Measurements from ENCODE around the gene CACNA2D4. TPM values are rescaled to one million over a fixed set of nuclear protein-coding genes. Genes with fewer than 3 reads are reported as not detected.

The CACNA2D4 gene
- total RNA-seq, 1 donor from 2014 or later: 0.87 TPM

- no peak for TF ChIP-seq CTCF (conservative IDR thresholded peaks at IDR 0.05)
- Mint-ChIP-seq H3K4me3 (no peak overlapping the region), H3K27me3 (peaks cover 59% of the 10 kb centered on the region), H3K9me3 (no peaks in the 10 kb centered on the region), H3K4me1 (ENCODE audit: unreplicated experiment) (no peaks in the 10 kb centered on the region), H3K36me3 (no peaks in the 10 kb centered on the region), H3K27ac (no peak overlapping the region)
- DNase-seq (ENCODE audit: extremely low spot score, unreplicated experiment): peak; percentile 58
These were observed 48.4 kb downstream of the CACNA2D4 start for GRCh38 chr12:1870086-1870485.

- Mint-ChIP-seq H3K4me1 (ENCODE audit: unreplicated experiment) (no peaks in the 10 kb centered on the region), H3K36me3 (no peaks in the 10 kb centered on the region), H3K4me3 (no peak overlapping the region), H3K27ac (no peak overlapping the region), H3K9me3 (no peaks in the 10 kb centered on the region), H3K27me3 (peaks cover 50% of the 10 kb centered on the region)
- TF ChIP-seq CTCF (conservative IDR thresholded peaks at IDR 0.05): no peak
- DNase-seq (ENCODE audit: extremely low spot score, unreplicated experiment): peak; percentile 51
These were observed 49.3 kb downstream of the CACNA2D4 start for GRCh38 chr12:1869145-1869544.

- Mint-ChIP-seq H3K4me3 (no peak overlapping the region), H3K4me1 (ENCODE audit: unreplicated experiment) (no peaks in the 10 kb centered on the region), H3K27me3 (peaks cover 50% of the 10 kb centered on the region), H3K9me3 (no peaks in the 10 kb centered on the region), H3K27ac (no peak overlapping the region), H3K36me3 (no peaks in the 10 kb centered on the region)
- TF ChIP-seq CTCF (conservative IDR thresholded peaks at IDR 0.05): no peak
- DNase-seq (ENCODE audit: extremely low spot score, unreplicated experiment): peak; percentile 48
These were observed 53.1 kb downstream of the CACNA2D4 start for GRCh38 chr12:1865284-1865866.

- no peaks in the 10 kb centered on the region for H3K9me3 Mint-ChIP-seq
- H3K4me3 Mint-ChIP-seq: no peak overlapping the region
- no peaks in the 10 kb centered on the region for H3K36me3 Mint-ChIP-seq
- DNase-seq (ENCODE audit: extremely low spot score, unreplicated experiment): peak; percentile 63
- H3K27me3 Mint-ChIP-seq: peaks cover 47% of the 10 kb centered on the region
- H3K27ac Mint-ChIP-seq: no peak overlapping the region
- no peaks in the 10 kb centered on the region for H3K4me1 Mint-ChIP-seq (ENCODE audit: unreplicated experiment)
- no peak for TF ChIP-seq CTCF (conservative IDR thresholded peaks at IDR 0.05)
These were observed 53.6 kb downstream of the CACNA2D4 start for GRCh38 chr12:1864867-1865266.

- no peaks in the 10 kb centered on the region for H3K4me1 Mint-ChIP-seq (ENCODE audit: unreplicated experiment)
- H3K36me3 Mint-ChIP-seq: no peaks in the 10 kb centered on the region
- DNase-seq (ENCODE audit: extremely low spot score, unreplicated experiment): no peak
These were observed 54.0 kb downstream of the CACNA2D4 start for GRCh38 chr12:1864456-1864855.

More at GRCh38 chr12:1864456-1864855, 54.0 kb downstream of the CACNA2D4 start:
- no peak overlapping the region for H3K4me3 Mint-ChIP-seq
- H3K27ac Mint-ChIP-seq: no peak overlapping the region
- no peak for TF ChIP-seq CTCF (conservative IDR thresholded peaks at IDR 0.05)
- H3K27me3 Mint-ChIP-seq: peaks cover 44% of the 10 kb centered on the region
- no peaks in the 10 kb centered on the region for H3K9me3 Mint-ChIP-seq
